HEK293 (cell line): ENCODE measurements around the gene GAMT.

Experiments
- CTCF ChIA-PET: fragments of 350-600 bp; formaldehyde crosslinking; extraction: SDS; loops from one replicate; lab custom pipeline; 2021; ENCODE audit warnings: antibody characterized with exemption; lab: Yijun Ruan, JAX
- POLR2A ChIA-PET: fragments of 300-600 bp; formaldehyde crosslinking; extraction: SDS; loops from one replicate; lab custom pipeline; 2020; ENCODE audit warnings: antibody characterized with exemption, inconsistent platforms; lab: Yijun Ruan, JAX
- H3K27ac ChIP-seq: fragments of 200-500 bp; sonication (Bioruptor generic); 2 replicates; pipeline ENCODE4 v1.5.1; 2014; ENCODE audit warnings: low read depth, low read length, control low read depth, inconsistent platforms; ENCODE audit errors: extremely low read depth
- H3K36me3 ChIP-seq, 2 experiments: fragments of 200-500 bp in 1 of 2; sonication (Bioruptor generic) in 1 of 2; 1 replicate in 1 of 2; 2 replicates in 1 of 2; pipeline ENCODE4 v1.5.1; 2014 to 2017; ENCODE audit warnings: inconsistent platforms in 2 of 2, low read length in 2 of 2; ENCODE audit not compliant: control insufficient read depth in 2 of 2, insufficient read depth in 1 of 2
- H3K4me1 ChIP-seq: fragments of 200-500 bp; sonication (Bioruptor generic); 2 replicates; pipeline ENCODE4 v1.5.1; 2014; ENCODE audit warnings: mild to moderate bottlenecking, low read length, inconsistent platforms; ENCODE audit not compliant: control insufficient read depth, insufficient read depth
- H3K4me3 ChIP-seq: 2 replicates; pipeline ENCODE4 v1.5.1; 2011; ENCODE audit warnings: low read depth, mild to moderate bottlenecking, control low read depth, low read length, moderate library complexity
- H3K9me3 ChIP-seq: fragments of 200-500 bp; sonication (Bioruptor generic); 2 replicates; pipeline ENCODE4 v1.5.1; 2014; ENCODE audit warnings: low read depth, low read length, inconsistent platforms; ENCODE audit not compliant: control insufficient read depth, insufficient read depth
- GFI1B ChIP-seq: fragments of 450-650 bp; formaldehyde crosslinking; IDR thresholded peaks from 2 replicates; pipeline ENCODE4 v1.5.1; 2016; ENCODE audit warnings: missing biosample characterization, missing genetic modification characterization
- GLIS2 ChIP-seq: fragments of 450-650 bp; formaldehyde crosslinking; IDR thresholded peaks from 2 replicates; pipeline ENCODE4 v1.5.1; 2016; ENCODE audit warnings: missing biosample characterization, missing genetic modification characterization
- ZBTB8A ChIP-seq: fragments of 450-650 bp; formaldehyde crosslinking; IDR thresholded peaks from 2 replicates; pipeline ENCODE4 v1.5.1; 2016; ENCODE audit warnings: missing biosample characterization, missing genetic modification characterization
- ZFP37 ChIP-seq: fragments of 450-650 bp; formaldehyde crosslinking; IDR thresholded peaks from 2 replicates; pipeline ENCODE4 v1.5.1; 2016; ENCODE audit warnings: missing biosample characterization, missing genetic modification characterization
- ZIC2 ChIP-seq: fragments of 450-650 bp; formaldehyde crosslinking; IDR thresholded peaks from 2 replicates; pipeline ENCODE4 v1.5.1; 2016; ENCODE audit warnings: missing biosample characterization, missing genetic modification characterization
- ZNF140 ChIP-seq: fragments of 450-650 bp; formaldehyde crosslinking; IDR thresholded peaks from 2 replicates; pipeline ENCODE4 v1.5.1; 2016; ENCODE audit warnings: missing biosample characterization, missing genetic modification characterization
- ZNF660 ChIP-seq: fragments of 450-650 bp; IDR thresholded peaks from 2 replicates; pipeline ENCODE4 v1.5.1; 2018; ENCODE audit warnings: missing biosample characterization, mild to moderate bottlenecking, missing genetic modification characterization
- ZNF791 ChIP-seq: fragments of 450-650 bp; formaldehyde crosslinking; IDR thresholded peaks from 2 replicates; pipeline ENCODE4 v1.5.1; 2016; ENCODE audit warnings: missing biosample characterization, missing genetic modification characterization
- TF ChIP-seq, protein P1 (sequence below): fragments of 450-650 bp; formaldehyde crosslinking; IDR thresholded peaks from 2 replicates; pipeline ENCODE4 v1.5.0; 2017; ENCODE audit warnings: missing biosample characterization, missing genetic modification characterization, borderline replicate concordance
- TF ChIP-seq, protein P2 (sequence below): fragments of 450-650 bp; formaldehyde crosslinking; IDR thresholded peaks from 2 replicates; pipeline ENCODE4 v1.5.1; 2016; ENCODE audit warnings: missing biosample characterization, missing genetic modification characterization, borderline replicate concordance
- TF ChIP-seq, protein P3 (sequence below): fragments of 450-650 bp; IDR thresholded peaks from 2 replicates; pipeline ENCODE4 v1.5.1; 2018; ENCODE audit warnings: missing biosample characterization, mild to moderate bottlenecking, missing genetic modification characterization

Gene GAMT

DNA sequence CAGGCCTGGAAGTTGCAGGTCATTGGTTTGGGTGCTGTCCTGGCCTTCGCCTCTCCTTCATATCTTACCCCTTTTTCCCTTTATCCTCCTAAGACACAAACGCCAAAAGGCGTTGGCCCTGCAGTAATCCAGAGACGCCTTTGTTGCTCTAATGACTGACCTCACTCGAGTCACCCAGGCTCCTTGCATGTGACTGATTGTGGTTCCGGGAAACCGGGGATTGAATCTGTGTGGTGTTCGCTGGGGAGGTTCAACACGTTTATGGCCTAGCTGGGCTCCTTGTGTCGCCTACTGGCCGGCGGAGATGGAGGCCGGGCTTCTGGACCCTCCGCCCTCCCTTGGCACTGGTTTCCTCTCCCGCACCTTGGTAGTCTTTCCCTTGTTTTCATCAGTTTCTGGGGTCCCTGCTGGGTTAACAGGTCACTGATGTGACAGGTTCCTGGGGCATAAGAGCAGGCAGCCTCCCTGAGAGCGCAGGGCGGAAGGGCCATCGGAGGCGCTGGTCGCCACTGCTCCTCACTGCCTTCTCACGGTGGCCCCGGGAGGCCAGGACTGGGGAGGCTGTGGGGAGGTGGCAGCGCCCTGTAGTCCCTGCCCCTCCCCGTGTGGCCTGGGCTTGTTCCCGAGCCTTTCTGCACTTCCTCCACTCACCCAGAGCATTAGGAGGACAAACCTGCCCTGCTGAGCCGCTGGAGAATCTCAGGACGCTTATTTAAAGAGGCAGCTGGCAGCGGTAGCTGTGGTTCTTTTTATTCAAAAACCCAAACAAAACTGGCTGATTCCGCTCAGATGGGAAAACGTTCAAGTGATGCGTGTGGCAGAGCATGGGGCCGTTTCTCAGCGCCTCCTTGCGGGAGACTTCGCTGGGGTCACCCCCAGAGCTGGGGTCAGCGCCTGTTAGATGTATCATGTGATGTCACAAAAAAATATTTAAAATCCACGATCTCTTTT lies 35.7 kb downstream of the GAMT start:
- POLR2A ChIA-PET = no interaction called here
- CTCF ChIA-PET = no interaction called here
- peaks cover 14% of the 10 kb centered on the region for H3K4me1 ChIP-seq
- H3K4me3 ChIP-seq = no peak overlapping the region
- no peak overlapping the region for H3K27ac ChIP-seq
- H3K9me3 ChIP-seq = no peaks in the 10 kb centered on the region
- peaks cover 0 to 89% of the 10 kb centered on the region in 2 experiments; a peak in 2 of 3 replicates for H3K36me3 ChIP-seq
- no peak for TF ChIP-seq GFI1B (tag by site-specific recombination)
- TF ChIP-seq ZIC2 (tag by site-specific recombination) = peak; percentile 47
- no peak for TF ChIP-seq ZNF140
- TF ChIP-seq ZNF791 (tag by site-specific recombination) = no peak
- TF ChIP-seq, protein P1, sequence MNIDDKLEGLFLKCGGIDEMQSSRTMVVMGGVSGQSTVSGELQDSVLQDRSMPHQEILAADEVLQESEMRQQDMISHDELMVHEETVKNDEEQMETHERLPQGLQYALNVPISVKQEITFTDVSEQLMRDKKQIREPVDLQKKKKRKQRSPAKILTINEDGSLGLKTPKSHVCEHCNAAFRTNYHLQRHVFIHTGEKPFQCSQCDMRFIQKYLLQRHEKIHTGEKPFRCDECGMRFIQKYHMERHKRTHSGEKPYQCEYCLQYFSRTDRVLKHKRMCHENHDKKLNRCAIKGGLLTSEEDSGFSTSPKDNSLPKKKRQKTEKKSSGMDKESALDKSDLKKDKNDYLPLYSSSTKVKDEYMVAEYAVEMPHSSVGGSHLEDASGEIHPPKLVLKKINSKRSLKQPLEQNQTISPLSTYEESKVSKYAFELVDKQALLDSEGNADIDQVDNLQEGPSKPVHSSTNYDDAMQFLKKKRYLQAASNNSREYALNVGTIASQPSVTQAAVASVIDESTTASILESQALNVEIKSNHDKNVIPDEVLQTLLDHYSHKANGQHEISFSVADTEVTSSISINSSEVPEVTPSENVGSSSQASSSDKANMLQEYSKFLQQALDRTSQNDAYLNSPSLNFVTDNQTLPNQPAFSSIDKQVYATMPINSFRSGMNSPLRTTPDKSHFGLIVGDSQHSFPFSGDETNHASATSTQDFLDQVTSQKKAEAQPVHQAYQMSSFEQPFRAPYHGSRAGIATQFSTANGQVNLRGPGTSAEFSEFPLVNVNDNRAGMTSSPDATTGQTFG (tag by site-specific recombination) = no peak

DNA sequence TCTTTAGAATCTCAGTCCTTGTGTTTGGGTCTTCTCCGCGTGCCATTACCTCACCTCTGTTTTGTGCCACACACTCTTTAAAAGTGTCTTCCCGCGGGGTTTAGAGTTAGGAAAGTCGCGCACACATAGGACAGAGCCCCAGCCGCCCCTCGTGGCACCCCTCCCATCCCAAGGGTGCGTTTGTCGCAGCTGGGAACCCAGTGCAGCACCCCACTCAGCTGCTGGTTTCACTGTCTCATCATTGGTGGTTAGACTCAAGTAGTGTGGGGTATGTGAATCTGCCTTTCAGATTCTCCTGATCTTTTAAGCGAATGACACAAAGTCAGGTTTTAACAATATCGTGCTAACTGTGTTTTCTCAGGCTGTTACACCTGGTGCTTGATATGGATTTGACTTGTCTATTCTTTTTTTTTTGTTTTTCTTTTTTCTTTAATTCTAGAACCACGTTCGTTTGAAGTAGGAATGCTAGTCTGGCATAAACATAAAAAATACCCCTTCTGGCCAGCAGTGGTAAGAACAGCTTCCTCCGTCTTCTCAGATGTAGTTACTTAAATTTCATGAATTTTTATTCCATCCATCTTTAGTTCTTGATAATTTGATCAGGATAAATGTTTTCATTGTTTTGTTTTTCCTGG lies 37.2 kb downstream of the GAMT start:
- no peak overlapping the region for H3K4me3 ChIP-seq
- POLR2A ChIA-PET = no interaction called here
- peaks cover 14% of the 10 kb centered on the region for H3K4me1 ChIP-seq
- no peaks in the 10 kb centered on the region for H3K9me3 ChIP-seq
- CTCF ChIA-PET = interaction anchor here (1.0 kb wide), 1 partner anchor 48 kb away, joined by 3 read pairs; no protein-coding TSS in a partner anchor
- H3K36me3 ChIP-seq = peaks cover 0 to 89% of the 10 kb centered on the region in 2 experiments; a peak in 2 of 3 replicates
- TF ChIP-seq ZNF660 (tag by site-specific recombination) = 0 out of 2 replicates have a peak, but pooled peaks have one; percentile 19
- TF ChIP-seq, protein P2, sequence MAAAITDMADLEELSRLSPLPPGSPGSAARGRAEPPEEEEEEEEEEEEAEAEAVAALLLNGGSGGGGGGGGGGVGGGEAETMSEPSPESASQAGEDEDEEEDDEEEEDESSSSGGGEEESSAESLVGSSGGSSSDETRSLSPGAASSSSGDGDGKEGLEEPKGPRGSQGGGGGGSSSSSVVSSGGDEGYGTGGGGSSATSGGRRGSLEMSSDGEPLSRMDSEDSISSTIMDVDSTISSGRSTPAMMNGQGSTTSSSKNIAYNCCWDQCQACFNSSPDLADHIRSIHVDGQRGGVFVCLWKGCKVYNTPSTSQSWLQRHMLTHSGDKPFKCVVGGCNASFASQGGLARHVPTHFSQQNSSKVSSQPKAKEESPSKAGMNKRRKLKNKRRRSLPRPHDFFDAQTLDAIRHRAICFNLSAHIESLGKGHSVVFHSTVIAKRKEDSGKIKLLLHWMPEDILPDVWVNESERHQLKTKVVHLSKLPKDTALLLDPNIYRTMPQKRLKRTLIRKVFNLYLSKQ (tag by site-specific recombination) = no peak
- no peak overlapping the region for H3K27ac ChIP-seq

DNA sequence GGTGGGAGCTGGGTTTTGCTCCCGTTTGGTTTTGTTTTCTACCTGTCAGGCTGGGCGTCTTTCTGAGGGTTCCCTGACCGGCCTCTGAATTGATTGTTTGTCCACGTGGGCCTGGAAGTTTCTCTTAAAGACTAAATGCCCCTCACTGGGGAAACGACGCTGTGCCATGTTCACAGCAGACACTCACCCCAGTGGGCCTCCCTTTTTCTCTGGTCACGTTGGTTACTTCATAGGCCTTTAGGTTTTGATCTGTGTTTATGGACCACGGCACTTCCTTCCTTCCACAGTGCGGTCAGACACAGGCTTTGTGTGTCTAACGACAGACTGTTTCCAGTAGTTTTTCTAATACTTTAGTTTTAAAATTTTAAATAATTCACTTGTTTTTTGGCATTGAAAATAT lies 37.7 kb downstream of the GAMT start:
- Histone ChIP-seq H3K9me3 (no peaks in the 10 kb centered on the region), H3K4me1 (peaks cover 14% of the 10 kb centered on the region), H3K36me3 (peaks cover 0 to 89% of the 10 kb centered on the region in 2 experiments; a peak in 2 of 3 replicates), H3K27ac (no peak overlapping the region), H3K4me3 (no peak overlapping the region)
- POLR2A ChIA-PET = no interaction called here
- TF ChIP-seq, protein P3, sequence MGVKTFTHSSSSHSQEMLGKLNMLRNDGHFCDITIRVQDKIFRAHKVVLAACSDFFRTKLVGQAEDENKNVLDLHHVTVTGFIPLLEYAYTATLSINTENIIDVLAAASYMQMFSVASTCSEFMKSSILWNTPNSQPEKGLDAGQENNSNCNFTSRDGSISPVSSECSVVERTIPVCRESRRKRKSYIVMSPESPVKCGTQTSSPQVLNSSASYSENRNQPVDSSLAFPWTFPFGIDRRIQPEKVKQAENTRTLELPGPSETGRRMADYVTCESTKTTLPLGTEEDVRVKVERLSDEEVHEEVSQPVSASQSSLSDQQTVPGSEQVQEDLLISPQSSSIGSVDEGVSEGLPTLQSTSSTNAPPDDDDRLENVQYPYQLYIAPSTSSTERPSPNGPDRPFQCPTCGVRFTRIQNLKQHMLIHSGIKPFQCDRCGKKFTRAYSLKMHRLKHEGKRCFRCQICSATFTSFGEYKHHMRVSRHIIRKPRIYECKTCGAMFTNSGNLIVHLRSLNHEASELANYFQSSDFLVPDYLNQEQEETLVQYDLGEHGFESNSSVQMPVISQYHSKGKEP (tag by site-specific recombination) = no peak
- TF ChIP-seq GLIS2 (tag by site-specific recombination) (no peak), ZFP37 (no peak), ZBTB8A (tag by site-specific recombination) (no peak)
- CTCF ChIA-PET = no interaction called here
